PC-9 (cell line): ENCODE measurements around the gene PRLR. TPM values are rescaled to one million over a fixed set of nuclear protein-coding genes. Genes with fewer than 3 reads are reported as not detected.

Source experiments
- BruUV-seq: library from RNA; stranded (reverse); fragments of 400-500 nt; replicated peaks from 2 replicates; lab custom pipeline; 2021; lab: Mats Ljungman, UMichigan
- CTCF ChIA-PET: fragments of 300-600 bp; sonication (Branson Sonifier 250); formaldehyde crosslinking; loops from one replicate; lab custom pipeline; 2022; ENCODE audit warnings: antibody characterized with exemption; lab: Charles Lee
- POLR2A ChIA-PET: fragments of 300-600 bp; sonication (Branson Sonifier 250); formaldehyde crosslinking; loops from one replicate; lab custom pipeline; 2022; ENCODE audit warnings: antibody characterized with exemption; ENCODE audit not compliant: unreplicated experiment; lab: Charles Lee
- DNase-seq, 2 experiments: peaks; one replicate each; pipeline versions ENCODE4 v3.0.0 to v3.0.0-alpha.2; 2015 to 2022; ENCODE audit warnings: mixed read lengths in 1 of 2
- H2AFZ ChIP-seq: fragments of 200-600 bp; sonication (generic); 2 replicates; pipeline ENCODE4 v1.8.1; 2017; ENCODE audit warnings: antibody characterized with exemption
- H3F3A ChIP-seq: fragments of 200-600 bp; sonication (generic); 2 replicates; pipeline ENCODE4 v1.8.1; 2017; ENCODE audit warnings: antibody characterized with exemption, mild to moderate bottlenecking, low read depth; ENCODE audit not compliant: insufficient read depth
- H3K27ac ChIP-seq: fragments of 200-600 bp; sonication (generic); 2 replicates; pipeline ENCODE4 v1.6.1; 2016; ENCODE audit warnings: mixed run types
- H3K27me3 ChIP-seq: fragments of 200-600 bp; sonication (generic); 2 replicates; pipeline ENCODE4 v1.6.1; 2016; ENCODE audit warnings: low read depth, mixed run types; ENCODE audit not compliant: insufficient read depth
- H3K36me3 ChIP-seq: fragments of 200-600 bp; sonication (generic); 2 replicates; pipeline ENCODE4 v1.6.1; 2016; ENCODE audit warnings: low read depth, mixed run types
- H3K4me1 ChIP-seq: fragments of 200-600 bp; sonication (generic); replicated peaks from 2 replicates; pipeline ENCODE4 v1.6.1; 2016; ENCODE audit warnings: mixed run types; ENCODE audit not compliant: insufficient read depth
- H3K4me2 ChIP-seq: fragments of 200-600 bp; sonication (generic); 2 replicates; pipeline ENCODE4 v1.6.1; 2017; ENCODE audit warnings: mixed run types
- H3K4me3 ChIP-seq: fragments of 200-600 bp; sonication (generic); 2 replicates; pipeline ENCODE4 v1.6.1; 2016; ENCODE audit warnings: mixed run types
- H3K79me2 ChIP-seq: fragments of 200-600 bp; sonication (generic); 2 replicates; pipeline ENCODE4 v1.6.1; 2017; ENCODE audit warnings: low read depth, mixed run types
- H3K9me2 ChIP-seq: fragments of 200-600 bp; sonication (generic); 2 replicates; pipeline ENCODE4 v1.8.1; 2017; ENCODE audit warnings: mild to moderate bottlenecking; ENCODE audit not compliant: insufficient read depth
- H3K9me3 ChIP-seq: fragments of 200-600 bp; sonication (generic); 2 replicates; pipeline ENCODE4 v1.8.1; 2016; ENCODE audit warnings: low read depth; ENCODE audit not compliant: insufficient read depth
- H4K20me1 ChIP-seq: fragments of 200-600 bp; sonication (generic); 2 replicates; pipeline ENCODE4 v1.8.1; 2017; ENCODE audit not compliant: insufficient read depth
- CTCF ChIP-seq: fragments of 200-600 bp; sonication (generic); conservative IDR thresholded peaks from 2 replicates; pipeline ENCODE4 v1.6.1; 2017; ENCODE audit warnings: mixed run types, antibody characterized with exemption, mild to moderate bottlenecking, moderate library complexity
- EZH2 ChIP-seq: fragments of 200-600 bp; sonication (generic); IDR thresholded peaks from 2 replicates; pipeline ENCODE4 v1.8.0; 2017; ENCODE audit warnings: antibody characterized with exemption, low read depth
- intact Hi-C: fragments of 100-400 bp; cut with micrococcal nuclease; formaldehyde crosslinking; loops from one replicate; pipeline ENCODE4 v1.10.0; 2022; ENCODE audit not compliant: unreplicated experiment
- total RNA-seq: library from RNA; stranded (reverse); gene quantifications from 2 replicates; pipeline ENCODE4 v1.2.3, GENCODE V29; 2021

Gene PRLR
- total RNA-seq, 1 experiment from 2014 or later, result not detected

- TF ChIP-seq CTCF, result no peak
- no peak for TF ChIP-seq EZH2
- Histone ChIP-seq H3K27ac (no peak overlapping the region), H3K79me2 (no peaks in the 10 kb centered on the region), H3K4me2 (no peak overlapping the region), H3K36me3 (no peaks in the 10 kb centered on the region), H3K27me3 (peaks cover 25% of the 10 kb centered on the region), H2AFZ (no peak overlapping the region), H3K9me3 (no peaks in the 10 kb centered on the region), H3K4me1 (no peaks in the 10 kb centered on the region), H3K4me3 (no peak overlapping the region), H3F3A (no peaks in the 10 kb centered on the region), H3K9me2 (no peaks in the 10 kb centered on the region), H4K20me1 (no peaks in the 10 kb centered on the region)
- intact Hi-C loops, result no loop called here
- peak in 1 of 2 experiments; percentile 37 for DNase-seq
- ChIA-PET CTCF (no interaction called here), POLR2A (no interaction called here)
- BruUV-seq, result no TSS peak
Observed at GRCh38 chr5:35129921-35130485, 100.3 kb downstream of the PRLR start.

DNA sequence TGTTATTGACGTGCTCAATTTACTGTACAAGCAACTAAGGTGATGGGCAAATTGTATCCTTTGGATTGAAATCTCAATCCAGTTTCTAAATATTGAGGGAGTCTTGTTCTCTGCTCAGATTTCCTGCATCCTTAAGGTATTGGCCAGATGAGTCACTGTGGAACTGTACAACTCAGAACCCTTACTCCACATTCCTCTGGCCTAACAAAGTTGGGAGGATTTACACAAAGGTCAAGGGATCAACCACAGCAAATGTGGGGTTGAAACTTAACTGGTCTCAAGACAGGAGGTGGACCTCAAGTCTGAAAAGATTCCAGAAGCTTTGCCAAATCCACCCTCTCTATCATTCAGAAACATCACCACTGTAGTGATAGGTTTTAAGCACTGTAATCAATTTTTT, 101.0 kb downstream of the PRLR start:
- H3K9me3 ChIP-seq, result no peaks in the 10 kb centered on the region
- CTCF ChIA-PET, result no interaction called here
- H3K4me1 ChIP-seq, result no peaks in the 10 kb centered on the region
- POLR2A ChIA-PET, result no interaction called here
- no peak overlapping the region for H3K4me2 ChIP-seq
- peaks cover 19% of the 10 kb centered on the region for H3K27me3 ChIP-seq
- no peaks in the 10 kb centered on the region for H4K20me1 ChIP-seq
- H3K27ac ChIP-seq, result no peak overlapping the region
- no peaks in the 10 kb centered on the region for H3K36me3 ChIP-seq
- H3K9me2 ChIP-seq, result no peaks in the 10 kb centered on the region
- H2AFZ ChIP-seq, result no peak overlapping the region
- no peak for TF ChIP-seq CTCF
- no peak for TF ChIP-seq EZH2
- intact Hi-C loops, result no loop called here
- H3K4me3 ChIP-seq, result no peak overlapping the region
- no peaks in the 10 kb centered on the region for H3K79me2 ChIP-seq
- BruUV-seq, result no TSS peak
- H3F3A ChIP-seq, result no peaks in the 10 kb centered on the region
- DNase-seq, result peak in 1 of 2 experiments; percentile 30

DNA sequence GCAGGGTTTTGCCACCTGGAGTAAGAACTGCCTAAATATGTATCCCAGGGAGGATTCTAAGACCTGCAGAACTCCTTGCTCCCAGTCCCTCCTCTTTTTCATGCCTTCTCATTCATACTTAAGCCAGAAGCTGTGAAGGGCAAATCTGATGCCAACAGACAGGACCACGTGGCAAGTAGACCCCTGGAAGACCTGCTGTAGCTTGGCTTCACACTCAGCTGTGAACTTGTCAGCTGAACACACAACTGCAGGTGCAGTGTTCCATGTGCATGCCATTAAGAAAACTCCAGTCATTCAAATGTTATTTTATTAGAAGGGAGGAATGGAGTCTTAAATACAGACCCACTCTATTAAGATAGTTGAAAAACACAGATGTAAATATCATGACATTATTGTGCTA, 103.3 kb downstream of the PRLR start:
- peaks cover 18% of the 10 kb centered on the region for H3K27me3 ChIP-seq
- H3K4me2 ChIP-seq, result no peak overlapping the region
- no peaks in the 10 kb centered on the region for H3K9me3 ChIP-seq
- H3K4me3 ChIP-seq, result no peak overlapping the region
- POLR2A ChIA-PET, result no interaction called here
- H3K79me2 ChIP-seq, result no peaks in the 10 kb centered on the region
- no peaks in the 10 kb centered on the region for H3K36me3 ChIP-seq
- intact Hi-C loops, result no loop called here
- TF ChIP-seq EZH2 (no peak), CTCF (no peak)
- H2AFZ ChIP-seq, result no peak overlapping the region
- no peaks in the 10 kb centered on the region for H3K4me1 ChIP-seq
- BruUV-seq, result no TSS peak
- DNase-seq, result no peak
- no peaks in the 10 kb centered on the region for H3F3A ChIP-seq
- H3K9me2 ChIP-seq, result no peaks in the 10 kb centered on the region
- CTCF ChIA-PET, result no interaction called here
- no peak overlapping the region for H3K27ac ChIP-seq
- no peaks in the 10 kb centered on the region for H4K20me1 ChIP-seq
